Upper lobe of left lung (tissue), 6 donors: ENCODE data around the gene COL6A2. TPM values are rescaled to one million over a fixed set of nuclear protein-coding genes. Genes with fewer than 3 reads are reported as not detected.
A peak's percentile ranks its signal among the peaks of the same experiment; 100 is the strongest.
"Not testable (repeated sequence)": the region's sequence is repeated elsewhere in the genome, so short reads cannot be mapped to it uniquely, and the experiment has no call there.

ENCODE experiments used
- ATAC-seq, 2 donors: fragments of 200-7000 bp; cut with Tn5 transposase; one replicate each; pipeline ENCODE4 v1.9.1; 2022; ENCODE audit warnings: mild to moderate bottlenecking in 2 of 2, moderate library complexity in 2 of 2; ENCODE audit not compliant: low FRiP score in 2 of 2
- DNase-seq, 2 donors: peaks; one replicate each; pipeline ENCODE4 v3.0.0-alpha.2; 2019 to 2020
- H3K27ac ChIP-seq, 4 donors: fragments of 200-600 bp; sonication (generic); one replicate each; pipeline ENCODE4 v1.5.1; 2016 to 2019
- H3K27me3 ChIP-seq, 4 donors: fragments of 200-600 bp; sonication (generic); one replicate each; pipeline ENCODE4 v1.5.1; 2017 to 2019
- H3K36me3 ChIP-seq, 4 donors: fragments of 200-600 bp; sonication (generic); one replicate each; pipeline ENCODE4 v1.5.1; 2016 to 2019
- H3K4me1 ChIP-seq, 4 donors: fragments of 200-600 bp; sonication (generic); one replicate each; pipeline ENCODE4 v1.5.1; 2018 to 2019
- H3K4me3 ChIP-seq, 4 donors: fragments of 200-600 bp; sonication (generic); one replicate each; pipeline ENCODE4 v1.5.1; 2017 to 2019; ENCODE audit warnings: mild to moderate bottlenecking in 2 of 4, moderate library complexity in 1 of 4
- H3K9me3 ChIP-seq, 4 donors: fragments of 200-600 bp; sonication (generic); one replicate each; pipeline ENCODE4 v1.5.1; 2018 to 2019
- EP300 ChIP-seq, 4 donors: sonication (generic); formaldehyde crosslinking; IDR thresholded peaks; one replicate each; pipeline ENCODE4 v1.5.1; 2017; ENCODE audit warnings: antibody characterized with exemption in 4 of 4, control low read depth in 2 of 4
- POLR2A ChIP-seq, 4 donors: fragments of 450-650 bp; IDR thresholded peaks; one replicate each; pipeline ENCODE4 v1.5.1; 2016 to 2017; ENCODE audit warnings: antibody characterized with exemption in 4 of 4, mild to moderate bottlenecking in 2 of 4
- POLR2AphosphoS5 ChIP-seq, 2 donors: sonication (generic); formaldehyde crosslinking; IDR thresholded peaks; one replicate each; pipeline ENCODE4 v1.5.1; 2017; ENCODE audit warnings: antibody characterized with exemption in 2 of 2
- WGBS, 2 donors: methylation state at CpG; one replicate each; pipeline ENCODE4 v1.1.5; 2017 to 2018; 5-methylcytosine and 5-hydroxymethylcytosine counted together
- total RNA-seq, 6 donors: library from RNA; depleted of rRNA in 4 of 6; stranded (reverse); fragments of >200 nt in 4 of 6; gene quantifications; one replicate each; pipeline versions ENCODE4 v1.1.0 to v1.2.1, GENCODE V29; 2016 to 2021
- TF ChIP-seq, protein P1 (sequence below), 6 experiments: fragments of 450-650 bp in 4 of 6; fragments of 200-600 bp in 2 of 6; sonication (generic) in 2 of 6; IDR thresholded peaks; one replicate each; pipeline ENCODE4 v1.5.1; 2016 to 2019; ENCODE audit warnings: antibody characterized with exemption in 6 of 6
- donor health status: DM: no; HTN: no; CAD: no; lungs with moderate emphysema.
- donor health status: DM: no; HTN: yes; CAD: no; lungs with severe emphysema.

The COL6A2 gene
- total RNA-seq, 6 donors from 2014 or later, result 105 to 522 (median 304) TPM

- TF ChIP-seq EP300 (IDR thresholded peaks at IDR 0.05) (no peak), POLR2AphosphoS5 (IDR thresholded peaks at IDR 0.05) (no peak)
- DNase-seq, result peak in 1 of 2 donors; percentile 55
- H3K4me1 ChIP-seq, result peaks cover 0 to 3% (median 0%) of the 10 kb centered on the region in 4 donors
- no peak overlapping the region for H3K4me3 ChIP-seq
- peak overlapping the region in 1 of 4 donors; percentile 35 for H3K27ac ChIP-seq
- ATAC-seq, result no peak
- no peaks in the 10 kb centered on the region for H3K27me3 ChIP-seq
- H3K36me3 ChIP-seq, result no peaks in the 10 kb centered on the region
- 82 to 84% methylated on average over 18 to 27 of the region's 29 CpGs for WGBS, 2 donors
- H3K9me3 ChIP-seq, result peaks cover 0 to 16% (median 0%) of the 10 kb centered on the region in 4 donors
Measured at GRCh38 chr21:46083791-46084561, 13.9 kb upstream of the COL6A2 start.

DNA sequence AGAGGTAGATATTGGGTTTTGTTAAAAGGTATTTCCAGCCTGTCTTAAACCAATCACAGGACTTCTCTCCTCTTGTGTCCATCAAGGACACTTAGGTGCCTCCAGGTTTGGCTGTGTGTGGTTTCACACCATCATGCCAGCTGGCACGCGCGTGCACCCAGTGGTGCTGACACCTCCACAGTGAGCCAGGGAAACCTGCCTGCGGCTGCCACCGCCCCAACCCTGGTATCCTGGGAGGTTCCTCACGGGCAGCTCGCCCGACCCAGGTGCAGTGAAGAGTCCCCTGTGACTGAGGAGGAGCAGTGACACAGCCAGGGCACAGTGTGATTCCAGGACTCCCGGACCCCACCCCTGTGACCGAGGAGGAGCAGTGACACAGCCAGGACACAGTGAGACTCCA lies 13.2 kb upstream of the COL6A2 start:
- peak in 1 of 2 donors; percentile 76 for DNase-seq
- WGBS, 2 donors, result 81 to 89% methylated on average over 4 to 10 of the region's 10 CpGs

GRCh38 chr21:46085259-46085658 lies 12.7 kb upstream of the COL6A2 start:
- ATAC-seq, H3K27ac ChIP-seq, H3K4me3 ChIP-seq, H3K27me3 ChIP-seq, DNase-seq, H3K36me3 ChIP-seq, H3K4me1 ChIP-seq: not testable (repeated sequence)
- WGBS, 2 donors, result 83% methylated on average over 3 of the region's 5 CpGs; no CpG with 5 or more reads in 1 of the 2 donors
- peaks cover 0 to 16% (median 0%) of the 10 kb centered on the region in 4 donors for H3K9me3 ChIP-seq

More for the DNA sequence above, 13.2 kb upstream of the COL6A2 start:
- H3K9me3 ChIP-seq, result peaks cover 0 to 16% (median 0%) of the 10 kb centered on the region in 4 donors
- H3K27ac ChIP-seq, result no peak overlapping the region
- no peak for ATAC-seq
- H3K27me3 ChIP-seq, result no peaks in the 10 kb centered on the region
- H3K36me3 ChIP-seq, result no peaks in the 10 kb centered on the region
- H3K4me3 ChIP-seq, result no peak overlapping the region
- no peak for TF ChIP-seq POLR2AphosphoS5 (IDR thresholded peaks at IDR 0.05)
- TF ChIP-seq, protein P1, sequence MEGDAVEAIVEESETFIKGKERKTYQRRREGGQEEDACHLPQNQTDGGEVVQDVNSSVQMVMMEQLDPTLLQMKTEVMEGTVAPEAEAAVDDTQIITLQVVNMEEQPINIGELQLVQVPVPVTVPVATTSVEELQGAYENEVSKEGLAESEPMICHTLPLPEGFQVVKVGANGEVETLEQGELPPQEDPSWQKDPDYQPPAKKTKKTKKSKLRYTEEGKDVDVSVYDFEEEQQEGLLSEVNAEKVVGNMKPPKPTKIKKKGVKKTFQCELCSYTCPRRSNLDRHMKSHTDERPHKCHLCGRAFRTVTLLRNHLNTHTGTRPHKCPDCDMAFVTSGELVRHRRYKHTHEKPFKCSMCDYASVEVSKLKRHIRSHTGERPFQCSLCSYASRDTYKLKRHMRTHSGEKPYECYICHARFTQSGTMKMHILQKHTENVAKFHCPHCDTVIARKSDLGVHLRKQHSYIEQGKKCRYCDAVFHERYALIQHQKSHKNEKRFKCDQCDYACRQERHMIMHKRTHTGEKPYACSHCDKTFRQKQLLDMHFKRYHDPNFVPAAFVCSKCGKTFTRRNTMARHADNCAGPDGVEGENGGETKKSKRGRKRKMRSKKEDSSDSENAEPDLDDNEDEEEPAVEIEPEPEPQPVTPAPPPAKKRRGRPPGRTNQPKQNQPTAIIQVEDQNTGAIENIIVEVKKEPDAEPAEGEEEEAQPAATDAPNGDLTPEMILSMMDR (IDR thresholded peaks at IDR 0.05), result no peak
- TF ChIP-seq EP300 (IDR thresholded peaks at IDR 0.05), result no peak
- TF ChIP-seq POLR2A (IDR thresholded peaks at IDR 0.05), result no peak
- H3K4me1 ChIP-seq, result peaks cover 0 to 3% (median 0%) of the 10 kb centered on the region in 4 donors

DNA sequence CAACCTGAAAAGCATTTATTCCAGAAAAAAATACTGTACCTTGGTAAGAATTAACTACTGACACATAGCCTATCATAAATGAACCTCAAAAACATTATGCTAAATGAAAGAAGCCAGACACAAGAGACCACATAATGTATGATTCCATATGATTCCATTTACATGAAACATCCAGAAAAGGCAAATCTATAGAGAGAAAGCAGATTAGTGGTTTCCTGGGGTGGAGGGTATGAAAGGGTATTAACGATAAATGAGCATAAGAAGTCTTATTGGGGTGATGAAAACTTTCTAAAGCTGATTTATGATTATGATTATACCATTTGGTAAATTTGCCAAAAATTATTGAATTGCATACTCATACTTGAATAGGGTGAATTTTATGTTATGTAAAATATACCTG lies 10.3 kb upstream of the COL6A2 start:
- Histone ChIP-seq H3K27me3 (no peaks in the 10 kb centered on the region), H3K36me3 (no peaks in the 10 kb centered on the region), H3K4me1 (peaks cover 0 to under 1% (median 0%) of the 10 kb centered on the region in 4 donors), H3K9me3 (peaks cover 0 to 16% (median 0%) of the 10 kb centered on the region in 4 donors), H3K27ac (no peak overlapping the region), H3K4me3 (no peak overlapping the region)
- DNase-seq (no peak), ATAC-seq (no peak)
- 90% methylated on average over 1 of the region's 1 CpG for WGBS, 2 donors
- TF ChIP-seq, protein P1 (IDR thresholded peaks at IDR 0.05), result no peak
- no peak for TF ChIP-seq POLR2AphosphoS5 (IDR thresholded peaks at IDR 0.05)
- TF ChIP-seq EP300 (IDR thresholded peaks at IDR 0.05), result no peak
- no peak for TF ChIP-seq POLR2A (IDR thresholded peaks at IDR 0.05)

GRCh38 chr21:46088189-46088588 lies 9.7 kb upstream of the COL6A2 start:
- H3K4me3 ChIP-seq, result no peak overlapping the region
- H3K27me3 ChIP-seq, result no peaks in the 10 kb centered on the region
- no peak overlapping the region for H3K27ac ChIP-seq
- 92 to 96% methylated on average over 2 of the region's 2 CpGs for WGBS, 2 donors
- ATAC-seq (no peak), DNase-seq (no peak)
- H3K9me3 ChIP-seq, result peaks cover 0 to 16% (median 0%) of the 10 kb centered on the region in 4 donors
- no peaks in the 10 kb centered on the region for H3K36me3 ChIP-seq
- TF ChIP-seq EP300 (IDR thresholded peaks at IDR 0.05) (no peak), POLR2AphosphoS5 (IDR thresholded peaks at IDR 0.05) (no peak), POLR2A (IDR thresholded peaks at IDR 0.05) (no peak)
- TF ChIP-seq, protein P1 (IDR thresholded peaks at IDR 0.05), result no peak
- H3K4me1 ChIP-seq, result peaks cover 0 to 6% (median 0%) of the 10 kb centered on the region in 4 donors
